OCI-LY7 (cell line): ENCODE results near the gene AGBL4. TPM values are rescaled to one million over a fixed set of nuclear protein-coding genes. Genes with fewer than 3 reads are reported as not detected.

ENCODE experiments used
- BruUV-seq: library from RNA; stranded (reverse); fragments of 400-500 nt; replicated peaks from 2 replicates; lab custom pipeline; 2021; lab: Mats Ljungman, UMichigan
- CTCF ChIA-PET: fragments of 300-600 bp; sonication (Branson Sonifier 250); formaldehyde crosslinking; loops from one replicate; lab custom pipeline; 2022; ENCODE audit warnings: antibody characterized with exemption; ENCODE audit not compliant: unreplicated experiment; lab: Charles Lee
- POLR2A ChIA-PET: fragments of 300-600 bp; sonication (Branson Sonifier 250); formaldehyde crosslinking; loops from one replicate; lab custom pipeline; 2022; ENCODE audit warnings: antibody characterized with exemption; lab: Charles Lee
- DNase-seq: peaks from one replicate; pipeline ENCODE4 v3.0.0-alpha.2; 2015; ENCODE audit warnings: low spot score
- H2AFZ ChIP-seq: fragments of 200-600 bp; sonication (generic), shearing (Covaris generic); 2 replicates; pipeline ENCODE4 v1.6.1; 2014; ENCODE audit warnings: mild to moderate bottlenecking, antibody characterized with exemption, low read length, moderate library complexity
- H3K27ac ChIP-seq: fragments of 200-600 bp; sonication (generic); 2 replicates; pipeline ENCODE4 v1.5.1; 2014; ENCODE audit warnings: mixed run types, low read depth, mild to moderate bottlenecking, moderate library complexity, low read length, inconsistent platforms; ENCODE audit not compliant: poor library complexity, severe bottlenecking
- H3K36me3 ChIP-seq: fragments of 200-600 bp; sonication (generic); 2 replicates; pipeline ENCODE4 v1.6.1; 2014; ENCODE audit warnings: mild to moderate bottlenecking, antibody characterized with exemption, low read length, moderate library complexity, mixed read lengths; ENCODE audit not compliant: insufficient read depth
- H3K4me1 ChIP-seq: fragments of 200-600 bp; sonication (generic); 2 replicates; pipeline ENCODE4 v1.5.1; 2014; ENCODE audit warnings: mild to moderate bottlenecking, low read length; ENCODE audit not compliant: insufficient read depth, poor library complexity, severe bottlenecking
- H3K4me2 ChIP-seq: fragments of 200-600 bp; sonication (generic); 2 replicates; pipeline ENCODE4 v1.6.1; 2014; ENCODE audit warnings: mild to moderate bottlenecking, low read length
- H3K4me3 ChIP-seq: fragments of 200-600 bp; sonication (generic); 2 replicates; pipeline ENCODE4 v1.5.1; 2014; ENCODE audit warnings: mild to moderate bottlenecking, low read depth, low read length; ENCODE audit not compliant: poor library complexity, severe bottlenecking
- H3K79me2 ChIP-seq: fragments of 200-600 bp; sonication (generic); 2 replicates; pipeline ENCODE4 v1.6.1; 2016; ENCODE audit warnings: low read depth, mild to moderate bottlenecking, low read length, moderate library complexity, mixed read lengths; ENCODE audit not compliant: insufficient read depth
- H3K9me2 ChIP-seq: fragments of 200-600 bp; sonication (generic); 2 replicates; pipeline ENCODE4 v1.6.1; 2016; ENCODE audit warnings: mild to moderate bottlenecking, low read length, mixed read lengths; ENCODE audit not compliant: insufficient read depth
- H3K9me3 ChIP-seq: fragments of 200-600 bp; sonication (generic); 2 replicates; pipeline ENCODE4 v1.6.1; 2014; ENCODE audit warnings: mild to moderate bottlenecking, mixed run types, low read length, mixed read lengths
- H4K20me1 ChIP-seq: fragments of 200-600 bp; sonication (generic); 2 replicates; pipeline ENCODE4 v1.6.1; 2014; ENCODE audit warnings: mild to moderate bottlenecking, antibody characterized with exemption, low read length, moderate library complexity, mixed read lengths; ENCODE audit not compliant: insufficient read depth
- EZH2phosphoT487 ChIP-seq: fragments of 200-600 bp; sonication (generic); IDR thresholded peaks from 2 replicates; pipeline ENCODE4 v1.6.1; 2018; ENCODE audit warnings: low read depth, borderline replicate concordance, mild to moderate bottlenecking, mixed run types, antibody characterized with exemption, low read length, moderate library complexity, mixed read lengths
- intact Hi-C: fragments of 100-400 bp; cut with micrococcal nuclease; formaldehyde crosslinking; loops from one replicate; pipeline ENCODE4 v1.10.0; 2022; ENCODE audit not compliant: unreplicated experiment
- total RNA-seq, 2 experiments: library from RNA; depleted of rRNA in 1 of 2; stranded (reverse); fragments of >200 nt in 1 of 2; shearing (Covaris generic) in 1 of 2; gene quantifications; 2 replicates each; pipeline ENCODE4 v1.2.3, GENCODE V29; 2014 to 2022
- TF ChIP-seq, protein P1 (sequence below): fragments of 200-600 bp; sonication (generic); conservative IDR thresholded peaks from 2 replicates; pipeline ENCODE4 v1.5.1; 2014; ENCODE audit warnings: mild to moderate bottlenecking, antibody characterized with exemption, low read length, moderate library complexity, mixed read lengths

AGBL4 gene
- total RNA-seq, 2 experiments from 2014 or later: not detected

DNA sequence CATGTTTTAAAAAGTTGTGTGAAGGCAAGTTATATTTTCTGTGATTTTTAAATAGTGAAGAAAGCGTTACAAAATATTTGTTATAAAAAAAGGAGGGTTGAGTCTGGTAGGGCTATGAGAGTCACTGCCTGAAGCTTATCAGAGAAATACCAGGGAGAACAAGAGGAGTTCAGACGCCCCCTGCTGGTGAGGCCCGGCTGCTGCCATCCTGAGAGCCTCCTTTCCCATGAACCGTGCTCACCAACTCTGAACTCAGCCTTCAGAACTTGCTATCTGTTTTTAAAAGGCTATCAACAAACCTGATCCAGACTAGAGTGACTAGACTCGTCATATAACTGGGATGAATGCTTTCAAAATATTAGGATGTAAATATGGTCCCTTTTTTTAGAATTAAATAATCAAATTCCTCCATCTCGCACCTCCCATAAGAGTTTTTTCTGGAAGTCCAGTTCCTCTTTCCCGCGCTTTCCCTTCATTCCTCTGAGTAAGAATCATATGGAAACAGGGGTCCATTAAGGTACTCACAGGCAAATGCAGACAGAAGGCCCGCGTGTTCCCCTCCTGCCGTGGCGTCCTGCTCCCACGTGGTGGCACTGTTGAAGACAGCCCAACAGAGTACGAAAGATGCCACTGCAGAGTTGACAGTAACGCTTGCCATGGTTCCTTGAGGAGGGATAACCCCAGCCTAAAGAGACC lies 1525.5 kb downstream of the AGBL4 start:
- Histone ChIP-seq H3K79me2 (no peaks in the 10 kb centered on the region), H3K27ac (no peak overlapping the region), H2AFZ (no peak overlapping the region), H3K4me1 (no peaks in the 10 kb centered on the region), H3K9me3 (no peaks in the 10 kb centered on the region), H3K9me2 (no peaks in the 10 kb centered on the region), H3K4me2 (no peak overlapping the region), H3K4me3 (no peak overlapping the region), H4K20me1 (no peaks in the 10 kb centered on the region), H3K36me3 (no peaks in the 10 kb centered on the region)
- POLR2A ChIA-PET: no interaction called here
- CTCF ChIA-PET: no interaction called here
- BruUV-seq: no TSS peak
- DNase-seq: peak; percentile 55
- intact Hi-C loops: loop anchor here (5.0 kb wide), 1 partner anchor 46 kb away; no protein-coding TSS in a partner anchor
- TF ChIP-seq, protein P1, sequence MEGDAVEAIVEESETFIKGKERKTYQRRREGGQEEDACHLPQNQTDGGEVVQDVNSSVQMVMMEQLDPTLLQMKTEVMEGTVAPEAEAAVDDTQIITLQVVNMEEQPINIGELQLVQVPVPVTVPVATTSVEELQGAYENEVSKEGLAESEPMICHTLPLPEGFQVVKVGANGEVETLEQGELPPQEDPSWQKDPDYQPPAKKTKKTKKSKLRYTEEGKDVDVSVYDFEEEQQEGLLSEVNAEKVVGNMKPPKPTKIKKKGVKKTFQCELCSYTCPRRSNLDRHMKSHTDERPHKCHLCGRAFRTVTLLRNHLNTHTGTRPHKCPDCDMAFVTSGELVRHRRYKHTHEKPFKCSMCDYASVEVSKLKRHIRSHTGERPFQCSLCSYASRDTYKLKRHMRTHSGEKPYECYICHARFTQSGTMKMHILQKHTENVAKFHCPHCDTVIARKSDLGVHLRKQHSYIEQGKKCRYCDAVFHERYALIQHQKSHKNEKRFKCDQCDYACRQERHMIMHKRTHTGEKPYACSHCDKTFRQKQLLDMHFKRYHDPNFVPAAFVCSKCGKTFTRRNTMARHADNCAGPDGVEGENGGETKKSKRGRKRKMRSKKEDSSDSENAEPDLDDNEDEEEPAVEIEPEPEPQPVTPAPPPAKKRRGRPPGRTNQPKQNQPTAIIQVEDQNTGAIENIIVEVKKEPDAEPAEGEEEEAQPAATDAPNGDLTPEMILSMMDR: peak; percentile 95
- no peak for TF ChIP-seq EZH2phosphoT487

DNA sequence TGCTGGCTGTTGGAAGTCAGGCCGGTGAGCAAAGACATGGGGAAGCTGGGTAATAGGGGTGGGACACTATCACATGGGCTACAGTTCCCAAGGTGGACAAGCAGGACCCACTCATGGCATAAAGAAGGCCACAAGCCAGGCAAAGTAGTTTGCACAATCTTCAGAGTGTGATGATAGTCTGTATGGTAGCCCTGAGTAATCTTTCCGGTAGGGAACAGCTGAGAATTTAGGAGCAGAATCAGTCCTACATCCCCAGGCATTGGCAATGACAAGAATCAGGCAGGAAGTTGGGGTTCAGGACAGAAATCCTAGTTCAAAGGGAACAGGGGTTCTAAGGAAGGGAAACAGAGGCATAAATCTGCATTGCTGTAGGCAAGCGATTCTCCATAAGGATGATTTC lies 1527.8 kb downstream of the AGBL4 start:
- DNase-seq: no peak
- intact Hi-C loops: loop anchor here (5.0 kb wide), 1 partner anchor 44 kb away; no protein-coding TSS in a partner anchor
- no peaks in the 10 kb centered on the region for H4K20me1 ChIP-seq
- no peak overlapping the region for H3K27ac ChIP-seq
- no peak for TF ChIP-seq EZH2phosphoT487
- TF ChIP-seq, protein P1: no peak
- no peaks in the 10 kb centered on the region for H3K79me2 ChIP-seq
- no TSS peak for BruUV-seq
- no peaks in the 10 kb centered on the region for H3K9me2 ChIP-seq
- no peak overlapping the region for H2AFZ ChIP-seq
- POLR2A ChIA-PET: interaction anchor here (0.8 kb wide), 1 partner anchor 859 kb away, joined by 3 read pairs; no protein-coding TSS in a partner anchor
- H3K4me1 ChIP-seq: no peaks in the 10 kb centered on the region
- H3K9me3 ChIP-seq: no peaks in the 10 kb centered on the region
- H3K4me2 ChIP-seq: no peak overlapping the region
- H3K4me3 ChIP-seq: no peak overlapping the region
- no peaks in the 10 kb centered on the region for H3K36me3 ChIP-seq
- CTCF ChIA-PET: no interaction called here

DNA sequence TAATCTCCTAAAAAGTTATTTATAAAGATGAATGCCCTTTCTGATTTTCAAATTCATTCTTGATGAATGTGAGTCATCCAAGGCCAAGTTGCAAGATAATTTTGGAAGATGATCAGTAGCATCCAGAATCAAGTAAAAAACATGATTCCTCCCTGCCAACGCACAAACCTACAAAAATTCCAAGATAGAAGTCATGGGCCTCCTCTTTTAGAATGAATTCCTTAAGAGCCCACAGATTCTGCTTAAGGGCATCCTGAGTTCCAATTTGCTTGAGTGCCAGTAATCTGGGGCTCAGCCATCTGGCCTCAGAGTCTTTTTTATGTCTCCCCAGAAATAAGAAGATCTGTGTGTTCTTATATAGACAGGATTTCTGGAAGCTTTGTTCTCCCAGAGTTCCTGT lies 1528.6 kb downstream of the AGBL4 start:
- intact Hi-C loops: loop anchor here (5.0 kb wide), 1 partner anchor 43 kb away; no protein-coding TSS in a partner anchor
- Histone ChIP-seq H3K79me2 (no peaks in the 10 kb centered on the region), H3K9me2 (no peaks in the 10 kb centered on the region), H3K27ac (no peak overlapping the region), H3K4me1 (no peaks in the 10 kb centered on the region), H4K20me1 (no peaks in the 10 kb centered on the region), H3K36me3 (no peaks in the 10 kb centered on the region), H3K4me2 (no peak overlapping the region), H3K9me3 (no peaks in the 10 kb centered on the region), H3K4me3 (no peak overlapping the region), H2AFZ (no peak overlapping the region)
- POLR2A ChIA-PET: no interaction called here
- TF ChIP-seq, protein P1: no peak
- TF ChIP-seq EZH2phosphoT487: no peak
- BruUV-seq: no TSS peak
- no peak for DNase-seq
- CTCF ChIA-PET: no interaction called here
